Adipocyte (in vitro differentiated cells): ENCODE data around the gene AOX1.
A peak's percentile ranks its signal among the peaks of the same experiment; 100 is the strongest.

Experiments used
- DNase-seq: peaks from one replicate; pipeline ENCODE4 v3.0.0-alpha.2; 2015; ENCODE audit warnings: low read depth
- H3K27me3 ChIP-seq: replicated peaks from 2 replicates; pipeline ENCODE4 v1.7.0; 2013; ENCODE audit warnings: mild to moderate bottlenecking, low read length, moderate library complexity; ENCODE audit not compliant: control insufficient read depth, insufficient read depth
- H3K36me3 ChIP-seq: 2 replicates; pipeline ENCODE4 v1.7.0; 2013; ENCODE audit warnings: low read length, mild to moderate bottlenecking, moderate library complexity; ENCODE audit not compliant: control insufficient read depth, insufficient read depth, severe bottlenecking
- H3K4me1 ChIP-seq: 2 replicates; pipeline ENCODE4 v1.7.0; 2013; ENCODE audit warnings: mild to moderate bottlenecking, low read length, moderate library complexity; ENCODE audit not compliant: control insufficient read depth, insufficient read depth
- H3K4me3 ChIP-seq: 2 replicates; pipeline ENCODE4 v1.7.0; 2013; ENCODE audit warnings: mild to moderate bottlenecking, low read length, moderate library complexity
- H3K9ac ChIP-seq: 2 replicates; pipeline ENCODE4 v1.7.0; 2013; ENCODE audit warnings: mild to moderate bottlenecking, low read length, moderate library complexity
- H3K9me3 ChIP-seq: 2 replicates; pipeline ENCODE4 v1.7.0; 2013; ENCODE audit warnings: mild to moderate bottlenecking, low read length, moderate library complexity; ENCODE audit not compliant: control insufficient read depth

The AOX1 gene

DNA sequence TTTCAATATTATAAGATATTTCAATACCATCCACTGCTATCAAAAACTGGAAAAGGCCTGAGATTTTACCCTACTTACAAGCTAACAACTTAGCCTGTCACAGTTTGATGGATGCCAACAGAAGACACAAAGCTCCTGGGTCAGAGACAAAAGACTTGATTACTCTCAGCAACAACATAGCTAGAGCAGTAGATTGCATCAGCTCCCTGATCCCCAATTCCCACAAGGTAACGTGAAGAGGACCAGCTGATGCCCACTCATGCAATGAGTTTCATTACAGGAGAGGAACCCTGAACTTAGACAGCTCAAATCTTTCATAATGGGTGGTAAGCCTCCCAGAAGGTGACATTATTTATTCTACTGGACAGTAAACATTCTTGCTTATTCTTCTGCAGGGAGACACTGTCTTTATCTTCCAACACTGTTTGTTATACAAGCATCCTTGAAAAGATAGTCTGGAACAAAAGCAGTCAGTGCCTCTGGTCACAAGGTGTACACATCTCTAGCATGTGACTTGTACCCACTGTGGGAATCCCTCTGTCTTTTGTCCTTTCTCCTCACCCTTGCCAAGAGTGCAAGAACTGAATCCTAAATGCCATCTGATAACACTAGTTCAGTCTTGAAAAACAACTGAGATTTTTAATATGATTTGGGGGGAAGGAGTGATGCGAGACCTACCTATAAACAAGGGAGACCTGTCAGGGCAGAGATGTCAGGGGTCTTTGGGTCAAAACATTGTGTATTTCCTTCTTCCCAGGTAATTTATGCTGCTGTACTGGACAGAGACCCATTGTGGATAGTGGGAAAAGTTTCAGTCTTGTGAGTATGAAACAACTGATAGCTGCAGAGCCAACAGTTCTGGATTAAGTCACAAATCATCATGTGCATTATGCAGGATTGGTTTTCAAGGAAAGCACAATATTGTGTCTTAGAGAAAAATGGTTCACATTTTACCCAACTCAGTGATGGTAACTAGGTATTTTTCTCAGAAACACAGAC, 102.4 kb downstream of the AOX1 start:
- Histone ChIP-seq H3K4me3 (no peak overlapping the region), H3K27me3 (no peaks in the 10 kb centered on the region), H3K9me3 (no peaks in the 10 kb centered on the region), H3K36me3 (no peaks in the 10 kb centered on the region), H3K4me1 (peaks cover 8% of the 10 kb centered on the region), H3K9ac (no peak overlapping the region)
- no peak for DNase-seq

DNA sequence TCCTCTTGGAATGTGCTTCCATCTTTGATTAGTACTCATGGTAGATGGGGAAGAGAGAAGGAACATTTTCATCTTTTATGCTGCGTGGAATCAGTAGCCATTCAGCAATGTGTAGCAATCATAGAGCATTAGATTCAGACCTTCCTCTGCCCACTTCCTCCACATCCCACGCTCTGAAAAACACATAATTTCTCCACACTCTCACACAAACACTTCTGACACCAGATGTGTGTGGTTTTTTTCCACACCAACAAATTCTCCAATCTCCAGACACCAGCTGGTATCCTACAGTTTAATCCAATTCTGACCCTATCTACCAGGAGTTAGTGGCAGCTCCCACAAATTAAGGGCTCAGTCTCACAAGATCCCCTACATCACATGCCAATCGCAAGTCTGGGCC, 103.3 kb downstream of the AOX1 start:
- Histone ChIP-seq H3K4me3 (no peak overlapping the region), H3K36me3 (no peaks in the 10 kb centered on the region), H3K4me1 (peaks cover 8% of the 10 kb centered on the region), H3K9ac (no peak overlapping the region), H3K27me3 (no peaks in the 10 kb centered on the region), H3K9me3 (no peaks in the 10 kb centered on the region)
- DNase-seq, result no peak

DNA sequence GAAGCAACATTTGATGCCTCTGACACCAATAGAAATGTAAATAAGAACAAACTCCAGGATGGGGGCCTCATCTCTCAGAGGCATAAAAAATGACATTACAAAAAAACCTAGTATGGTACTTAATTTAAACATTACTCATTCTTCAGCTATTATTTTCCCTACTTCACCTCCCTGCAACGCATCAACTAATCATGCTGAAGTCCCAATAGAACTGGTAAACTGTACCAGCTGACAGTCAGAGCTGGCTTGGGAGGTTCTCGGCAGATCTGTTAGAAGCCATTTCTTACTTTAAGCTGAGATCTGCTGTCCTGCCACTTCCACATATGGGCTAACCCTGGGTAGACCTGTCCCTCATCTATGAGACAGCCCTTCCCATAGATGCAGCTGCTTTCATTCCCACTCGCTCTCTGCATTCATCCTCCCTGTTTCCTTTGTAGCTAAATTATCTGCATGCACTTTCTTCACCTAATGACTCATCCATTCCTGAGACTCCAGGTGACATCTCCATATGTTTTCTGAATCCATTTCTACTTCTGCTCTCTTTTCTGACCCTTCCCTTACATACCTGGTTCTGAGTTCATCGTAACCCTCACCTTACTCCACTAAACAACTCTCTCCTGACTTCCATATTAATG, 108.1 kb downstream of the AOX1 start:
- no peak overlapping the region for H3K4me3 ChIP-seq
- no peaks in the 10 kb centered on the region for H3K9me3 ChIP-seq
- no peak for DNase-seq
- H3K9ac ChIP-seq, result no peak overlapping the region
- H3K36me3 ChIP-seq, result no peaks in the 10 kb centered on the region
- H3K4me1 ChIP-seq, result peaks cover 4% of the 10 kb centered on the region
- no peaks in the 10 kb centered on the region for H3K27me3 ChIP-seq

DNA sequence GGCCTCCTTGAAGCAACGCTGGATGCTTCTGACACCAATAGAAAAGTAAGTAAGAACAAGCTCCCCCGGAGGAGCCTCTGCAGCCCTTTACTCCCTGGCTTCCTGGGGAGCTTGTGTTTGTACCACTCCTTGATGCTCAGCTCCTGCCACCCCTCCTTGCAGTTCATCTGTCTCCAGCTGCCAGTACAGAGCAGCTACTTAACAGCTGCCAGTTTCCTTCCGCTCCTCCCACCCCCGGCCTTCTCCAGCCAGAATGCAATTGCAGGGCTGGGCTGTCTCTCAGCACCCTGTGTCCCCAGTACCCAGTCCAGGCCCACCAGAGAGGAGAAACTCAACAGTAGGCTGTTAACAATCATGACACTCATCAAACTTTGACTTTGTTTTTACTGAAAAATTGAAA, 109.4 kb downstream of the AOX1 start:
- no peaks in the 10 kb centered on the region for H3K27me3 ChIP-seq
- no peak overlapping the region for H3K4me3 ChIP-seq
- H3K36me3 ChIP-seq, result no peaks in the 10 kb centered on the region
- peaks cover 12% of the 10 kb centered on the region for H3K4me1 ChIP-seq
- H3K9me3 ChIP-seq, result no peaks in the 10 kb centered on the region
- DNase-seq, result no peak
- no peak overlapping the region for H3K9ac ChIP-seq

DNA sequence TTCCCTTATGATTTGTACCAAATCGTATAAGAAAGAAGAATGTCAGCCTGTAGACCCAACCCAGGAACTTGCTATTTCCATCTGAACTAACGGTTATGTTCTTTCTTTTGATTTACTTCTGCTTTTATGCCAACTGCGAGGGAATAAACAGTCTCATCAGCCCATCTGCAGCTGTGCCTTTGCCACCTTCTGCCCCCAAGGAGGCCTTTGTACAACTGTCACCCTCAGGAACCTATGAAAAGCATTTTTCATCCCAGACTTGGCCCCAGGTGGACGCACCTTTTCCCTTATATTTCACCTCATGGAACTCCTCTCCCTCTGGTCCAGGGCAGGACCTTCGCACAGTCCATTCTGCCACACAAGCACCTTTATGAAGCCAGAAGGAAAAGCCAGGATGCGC, 109.8 kb downstream of the AOX1 start:
- Histone ChIP-seq H3K4me1 (peaks cover 12% of the 10 kb centered on the region), H3K36me3 (no peaks in the 10 kb centered on the region), H3K4me3 (no peak overlapping the region), H3K9ac (no peak overlapping the region), H3K9me3 (no peaks in the 10 kb centered on the region), H3K27me3 (no peaks in the 10 kb centered on the region)
- no peak for DNase-seq

DNA sequence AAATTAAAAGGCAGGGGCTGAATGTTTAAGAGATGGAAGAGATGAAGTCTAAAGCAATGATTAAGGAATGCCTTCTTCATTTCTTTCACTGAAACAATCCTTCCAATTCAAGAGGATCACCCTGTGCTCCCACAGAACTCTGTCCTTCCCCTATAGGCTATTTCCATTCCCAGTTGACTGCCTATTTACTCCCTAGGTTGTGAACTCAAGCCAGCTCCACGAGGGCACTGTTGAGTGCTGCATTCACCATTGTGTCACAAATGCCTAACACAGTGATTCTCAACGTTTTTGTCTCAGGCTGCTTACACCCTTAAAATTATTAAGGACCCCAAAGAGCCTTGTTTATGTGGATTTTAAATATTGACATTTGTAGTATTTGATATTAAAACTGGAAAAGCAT, 112.4 kb downstream of the AOX1 start:
- peaks cover 12% of the 10 kb centered on the region for H3K4me1 ChIP-seq
- H3K36me3 ChIP-seq, result no peaks in the 10 kb centered on the region
- H3K27me3 ChIP-seq, result no peaks in the 10 kb centered on the region
- no peak overlapping the region for H3K9ac ChIP-seq
- DNase-seq, result no peak
- no peaks in the 10 kb centered on the region for H3K9me3 ChIP-seq
- H3K4me3 ChIP-seq, result no peak overlapping the region

DNA sequence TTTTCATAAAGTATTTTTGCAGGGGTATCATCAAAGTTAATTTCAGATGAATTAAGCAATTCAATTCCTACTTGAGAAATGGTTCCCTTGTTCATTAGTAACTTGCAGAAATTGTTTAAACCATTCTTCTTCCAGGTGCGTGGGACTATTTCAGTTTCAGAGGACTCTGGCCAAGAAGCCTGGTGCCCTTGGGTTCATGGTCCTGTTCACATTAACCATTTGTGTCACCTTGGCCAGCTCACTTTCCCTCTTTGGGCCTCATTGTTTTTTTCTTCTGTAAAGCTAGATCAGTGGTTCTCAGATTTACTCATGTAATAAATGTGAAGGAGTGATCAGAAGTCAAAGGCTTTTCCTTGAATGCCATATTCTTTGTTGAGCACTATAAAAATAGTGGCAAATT, 113.5 kb downstream of the AOX1 start:
- H3K36me3 ChIP-seq, result no peaks in the 10 kb centered on the region
- H3K4me1 ChIP-seq, result peaks cover 12% of the 10 kb centered on the region
- H3K9me3 ChIP-seq, result no peaks in the 10 kb centered on the region
- no peak for DNase-seq
- H3K9ac ChIP-seq, result no peak overlapping the region
- H3K27me3 ChIP-seq, result no peaks in the 10 kb centered on the region
- H3K4me3 ChIP-seq, result no peak overlapping the region

DNA sequence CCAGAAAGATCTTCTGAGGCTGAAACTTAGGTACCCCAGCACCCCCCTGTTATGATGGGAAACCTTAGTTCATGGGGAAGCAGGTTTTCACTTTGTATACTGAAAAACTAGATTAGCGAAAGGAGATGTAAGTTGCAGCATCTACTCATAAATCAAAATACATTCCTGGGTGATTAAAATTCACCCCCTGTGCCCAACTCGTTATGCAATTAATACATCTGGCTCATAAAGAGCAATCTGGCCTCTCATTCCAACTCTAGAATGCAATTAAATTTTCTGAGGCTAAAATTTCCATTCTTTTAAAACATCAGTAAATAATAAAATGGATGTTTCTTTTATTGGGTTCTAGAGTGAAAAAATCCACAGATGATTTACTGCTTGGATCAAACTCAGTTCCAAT, 115.0 kb downstream of the AOX1 start:
- H3K36me3 ChIP-seq, result no peaks in the 10 kb centered on the region
- no peaks in the 10 kb centered on the region for H3K9me3 ChIP-seq
- no peaks in the 10 kb centered on the region for H3K27me3 ChIP-seq
- no peak overlapping the region for H3K4me3 ChIP-seq
- peaks cover 18% of the 10 kb centered on the region for H3K4me1 ChIP-seq
- no peak for DNase-seq
- H3K9ac ChIP-seq, result no peak overlapping the region

DNA sequence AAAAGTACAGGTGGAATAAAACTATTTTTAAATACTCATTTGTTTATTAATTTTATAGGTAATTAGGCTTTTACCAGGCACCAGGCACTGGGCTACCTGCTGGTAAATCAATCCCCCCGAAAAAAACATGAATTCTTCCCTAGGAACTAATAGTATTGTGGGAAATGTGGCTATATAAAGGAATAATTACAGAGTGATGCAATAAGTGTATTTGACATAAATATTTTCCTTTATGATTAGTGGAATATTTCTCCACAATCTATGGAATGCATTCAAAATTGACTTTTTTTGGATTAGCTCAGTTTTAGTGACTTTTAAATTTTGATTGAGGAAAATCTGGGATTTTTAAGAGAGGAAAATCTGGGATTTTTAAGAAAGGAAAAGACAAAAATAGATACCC, 116.2 kb downstream of the AOX1 start:
- H3K36me3 ChIP-seq, result no peaks in the 10 kb centered on the region
- H3K4me3 ChIP-seq, result no peak overlapping the region
- no peak overlapping the region for H3K9ac ChIP-seq
- H3K9me3 ChIP-seq, result no peaks in the 10 kb centered on the region
- H3K27me3 ChIP-seq, result no peaks in the 10 kb centered on the region
- peaks cover 18% of the 10 kb centered on the region for H3K4me1 ChIP-seq
- no peak for DNase-seq

DNA sequence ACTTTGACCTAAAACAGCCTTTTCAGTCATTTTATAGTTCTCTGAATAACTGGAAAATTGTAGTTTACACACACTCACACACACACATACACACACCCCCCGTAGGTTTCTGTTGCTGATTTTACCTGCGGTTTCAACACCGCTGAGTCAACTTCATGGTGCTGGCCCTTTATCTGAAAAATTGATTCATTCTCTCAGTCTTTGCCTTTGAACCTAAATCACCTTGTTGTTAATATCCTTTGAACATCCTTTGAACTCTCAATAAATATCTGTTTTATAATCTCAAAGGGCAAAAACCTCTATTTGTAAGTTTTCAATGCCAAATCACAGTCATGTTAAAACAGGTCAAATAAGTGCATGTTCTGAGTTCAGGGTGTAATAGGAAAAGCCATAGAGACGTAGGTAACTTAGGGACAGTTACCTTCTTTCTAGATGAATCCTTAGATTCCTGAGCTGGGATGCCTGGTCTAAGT, 116.9 kb downstream of the AOX1 start:
- H3K27me3 ChIP-seq, result no peaks in the 10 kb centered on the region
- no peak for DNase-seq
- H3K4me3 ChIP-seq, result no peak overlapping the region

DNA sequence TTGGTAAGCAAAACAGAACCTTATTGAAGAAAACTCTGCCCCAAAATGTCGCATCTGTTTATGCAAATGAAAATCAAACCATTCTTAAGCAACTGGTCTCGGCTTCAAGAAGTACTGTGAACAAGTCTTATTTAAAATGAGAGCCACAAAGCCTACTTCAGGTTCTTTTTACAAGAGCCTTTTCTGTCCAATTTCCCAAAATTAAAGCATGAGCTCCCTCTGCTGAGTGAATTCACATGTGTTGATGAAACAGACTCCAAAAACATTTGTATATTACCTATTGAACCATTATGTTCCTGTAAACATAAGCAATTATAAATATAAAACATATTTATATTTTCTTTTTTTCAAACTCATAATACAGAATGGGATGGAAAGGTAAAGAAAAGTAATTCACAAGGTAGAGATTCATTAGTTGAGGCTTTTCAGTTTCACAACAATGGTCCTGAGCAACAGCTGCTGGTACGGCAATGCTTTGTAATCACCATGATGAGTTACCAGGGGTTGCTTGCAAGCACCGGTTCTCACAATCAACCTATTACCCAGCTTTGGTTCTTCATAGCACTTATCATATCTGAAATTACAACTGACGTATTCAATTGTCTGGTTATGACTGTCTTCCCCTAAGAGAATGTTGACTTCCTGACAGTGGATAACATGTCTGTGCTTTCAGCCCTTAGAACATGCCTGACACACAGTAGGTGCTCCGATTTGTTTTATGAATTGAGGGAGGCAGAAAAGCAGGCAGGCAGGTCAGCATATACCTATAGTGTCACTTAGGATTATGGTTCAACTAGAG, 117.5 kb downstream of the AOX1 start:
- peak; percentile 94 for DNase-seq
- H3K9ac ChIP-seq, result no peak overlapping the region
- peaks cover 18% of the 10 kb centered on the region for H3K4me1 ChIP-seq

More for the DNA sequence above, 116.9 kb downstream of the AOX1 start:
- Histone ChIP-seq H3K4me1 (peaks cover 18% of the 10 kb centered on the region), H3K9ac (no peak overlapping the region), H3K36me3 (no peaks in the 10 kb centered on the region), H3K9me3 (no peaks in the 10 kb centered on the region)

More for the DNA sequence above, 117.5 kb downstream of the AOX1 start:
- Histone ChIP-seq H3K4me3 (no peak overlapping the region), H3K27me3 (no peaks in the 10 kb centered on the region), H3K9me3 (no peaks in the 10 kb centered on the region), H3K36me3 (no peaks in the 10 kb centered on the region)
